Measurements from ENCODE around the gene MICAL3. TPM values are rescaled to one million over a fixed set of nuclear protein-coding genes. Genes with fewer than 3 reads are reported as not detected.

The MICAL3 gene
- total and polyA plus RNA-seq, 9 of the 15 experiments (the other 6 are each of a cell fraction or from before 2014, with no cell fraction given) = 0.53 to 32.1 (median 12.3) TPM

DNA sequence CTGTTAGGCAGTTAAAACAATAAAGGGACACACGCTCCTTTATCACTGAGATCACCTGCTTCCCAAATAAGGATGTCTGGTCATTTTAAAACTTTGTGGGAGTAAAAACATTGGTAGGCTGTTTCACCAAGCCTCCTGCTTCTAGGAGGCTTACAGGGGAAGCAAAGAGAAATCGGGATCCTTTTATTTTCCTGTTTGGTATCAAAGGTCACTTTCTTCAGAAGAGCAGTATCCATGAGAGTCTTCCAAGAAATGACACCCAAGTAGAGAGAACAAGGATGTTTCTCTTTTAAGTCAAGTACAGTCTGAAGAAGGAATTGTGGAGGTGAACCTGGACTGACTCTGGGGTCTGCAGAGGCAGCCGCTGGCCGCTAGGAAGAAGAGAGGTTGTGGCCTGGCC lies 213.2 kb downstream of the MICAL3 start (continued):
- TF ChIP-seq, protein P1, sequence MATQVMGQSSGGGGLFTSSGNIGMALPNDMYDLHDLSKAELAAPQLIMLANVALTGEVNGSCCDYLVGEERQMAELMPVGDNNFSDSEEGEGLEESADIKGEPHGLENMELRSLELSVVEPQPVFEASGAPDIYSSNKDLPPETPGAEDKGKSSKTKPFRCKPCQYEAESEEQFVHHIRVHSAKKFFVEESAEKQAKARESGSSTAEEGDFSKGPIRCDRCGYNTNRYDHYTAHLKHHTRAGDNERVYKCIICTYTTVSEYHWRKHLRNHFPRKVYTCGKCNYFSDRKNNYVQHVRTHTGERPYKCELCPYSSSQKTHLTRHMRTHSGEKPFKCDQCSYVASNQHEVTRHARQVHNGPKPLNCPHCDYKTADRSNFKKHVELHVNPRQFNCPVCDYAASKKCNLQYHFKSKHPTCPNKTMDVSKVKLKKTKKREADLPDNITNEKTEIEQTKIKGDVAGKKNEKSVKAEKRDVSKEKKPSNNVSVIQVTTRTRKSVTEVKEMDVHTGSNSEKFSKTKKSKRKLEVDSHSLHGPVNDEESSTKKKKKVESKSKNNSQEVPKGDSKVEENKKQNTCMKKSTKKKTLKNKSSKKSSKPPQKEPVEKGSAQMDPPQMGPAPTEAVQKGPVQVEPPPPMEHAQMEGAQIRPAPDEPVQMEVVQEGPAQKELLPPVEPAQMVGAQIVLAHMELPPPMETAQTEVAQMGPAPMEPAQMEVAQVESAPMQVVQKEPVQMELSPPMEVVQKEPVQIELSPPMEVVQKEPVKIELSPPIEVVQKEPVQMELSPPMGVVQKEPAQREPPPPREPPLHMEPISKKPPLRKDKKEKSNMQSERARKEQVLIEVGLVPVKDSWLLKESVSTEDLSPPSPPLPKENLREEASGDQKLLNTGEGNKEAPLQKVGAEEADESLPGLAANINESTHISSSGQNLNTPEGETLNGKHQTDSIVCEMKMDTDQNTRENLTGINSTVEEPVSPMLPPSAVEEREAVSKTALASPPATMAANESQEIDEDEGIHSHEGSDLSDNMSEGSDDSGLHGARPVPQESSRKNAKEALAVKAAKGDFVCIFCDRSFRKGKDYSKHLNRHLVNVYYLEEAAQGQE (IDR thresholded peaks at IDR 0.05; ENCODE audit: borderline replicate concordance) = no peak
- TF ChIP-seq, protein P1 (CRISPR knock-in tag; IDR thresholded peaks at IDR 0.05; ENCODE audit: low read depth) = no peak
- TF ChIP-seq, protein P2, sequence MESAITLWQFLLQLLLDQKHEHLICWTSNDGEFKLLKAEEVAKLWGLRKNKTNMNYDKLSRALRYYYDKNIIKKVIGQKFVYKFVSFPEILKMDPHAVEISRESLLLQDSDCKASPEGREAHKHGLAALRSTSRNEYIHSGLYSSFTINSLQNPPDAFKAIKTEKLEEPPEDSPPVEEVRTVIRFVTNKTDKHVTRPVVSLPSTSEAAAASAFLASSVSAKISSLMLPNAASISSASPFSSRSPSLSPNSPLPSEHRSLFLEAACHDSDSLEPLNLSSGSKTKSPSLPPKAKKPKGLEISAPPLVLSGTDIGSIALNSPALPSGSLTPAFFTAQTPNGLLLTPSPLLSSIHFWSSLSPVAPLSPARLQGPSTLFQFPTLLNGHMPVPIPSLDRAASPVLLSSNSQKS (CRISPR knock-in tag; IDR thresholded peaks at IDR 0.05) = no peak

Measured in K562 (cell line).